H1 (cell line): ENCODE data around the gene LCT. TPM values are rescaled to one million over a fixed set of nuclear protein-coding genes. Genes with fewer than 3 reads are reported as not detected.

Experiments
- SIX5 ChIP-seq: IDR thresholded peaks from 2 replicates; pipeline ENCODE4 v1.6.1; 2011; ENCODE audit warnings: mild to moderate bottlenecking, low read depth, low read length
- SP2 ChIP-seq: IDR thresholded peaks from 2 replicates; pipeline ENCODE4 v1.6.1; 2012; ENCODE audit warnings: mild to moderate bottlenecking, low read length, inconsistent platforms
- polyA plus RNA-seq, 7 experiments: library from polyadenylated mRNA; depleted of rRNA in 3 of 7; stranded (reverse) in 5 of 7; unstranded in 2 of 7; fragments of >200 nt in 5 of 7; fragments of 200-250 nt in 2 of 7; gene quantifications; 1 replicate in 5 of 7; 2 replicates in 1 of 7; 4 replicates in 1 of 7; pipeline versions ENCODE4 v1.2.1 to v1.2.3, GENCODE V29; 2011 to 2013; ENCODE audit warnings: missing spikeins in 2 of 7, mixed read lengths in 2 of 7
- total RNA-seq: library from RNA; stranded (reverse); fragmentation: NEBNext Ultra II Directional; extraction: Animal tissue kit (Norgen Biotek cat#: 25700); gene quantifications from 2 replicates; pipeline ENCODE4 v1.2.1, GENCODE V29; 2021

Gene LCT
- total and polyA plus RNA-seq, 2 of the 8 experiments (the other 6 are each of a cell fraction or from before 2014, with no cell fraction given) = 0.06 TPM; not detected in 1

DNA sequence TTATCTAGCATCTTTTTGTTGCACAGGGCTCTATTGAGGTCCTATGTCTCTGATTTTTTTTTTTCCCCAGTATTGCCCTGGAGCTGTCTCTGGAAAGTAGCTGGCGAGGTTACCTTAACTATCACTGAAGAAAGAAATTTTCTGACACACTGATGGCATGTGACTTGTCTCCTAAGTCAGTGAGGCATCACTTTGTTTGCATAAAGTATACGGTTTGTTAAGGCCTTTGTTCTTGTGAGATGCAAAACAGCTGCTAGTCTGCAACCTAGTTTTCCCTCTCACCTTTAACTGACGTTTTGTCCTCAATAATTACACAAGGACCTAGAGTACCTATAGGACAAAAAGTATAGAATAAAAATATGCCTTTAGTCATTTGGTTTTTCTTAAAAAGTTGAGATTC lies 53.5 kb downstream of the LCT start (continued):
- no peak for TF ChIP-seq SP2
- no peak for TF ChIP-seq SIX5
